Head of caudate nucleus (tissue), 42 donors: Measurements from ENCODE around the gene RC3H2.
A peak's percentile ranks its signal among the peaks of the same experiment; 100 is the strongest.
"Not testable (repeated sequence)": the region's sequence is repeated elsewhere in the genome, so short reads cannot be mapped to it uniquely, and the experiment has no call there.

ENCODE experiments used
- DNase-seq, 42 donors: peaks; one replicate each; pipeline versions ENCODE4 v3.0.0 to v3.0.0-alpha.2; 2020 to 2021; ENCODE audit warnings: mixed read lengths in 7 of 42
- intact Hi-C: fragments of 100-400 bp; cut with DNase I; formaldehyde crosslinking; loops from one replicate; pipeline ENCODE4 v1.15.0; 2022

The RC3H2 gene

GRCh38 chr9:122929796-122930354, 24.7 kb upstream of the RC3H2 start:
- intact Hi-C loops, result no loop called here
- DNase-seq, result no peak

GRCh38 chr9:122923947-122924346, 18.8 kb upstream of the RC3H2 start:
- intact Hi-C loops, result no loop called here
- DNase-seq, result no peak

GRCh38 chr9:122922713-122923112, 17.6 kb upstream of the RC3H2 start:
- intact Hi-C loops, result no loop called here
- no peak for DNase-seq

DNA sequence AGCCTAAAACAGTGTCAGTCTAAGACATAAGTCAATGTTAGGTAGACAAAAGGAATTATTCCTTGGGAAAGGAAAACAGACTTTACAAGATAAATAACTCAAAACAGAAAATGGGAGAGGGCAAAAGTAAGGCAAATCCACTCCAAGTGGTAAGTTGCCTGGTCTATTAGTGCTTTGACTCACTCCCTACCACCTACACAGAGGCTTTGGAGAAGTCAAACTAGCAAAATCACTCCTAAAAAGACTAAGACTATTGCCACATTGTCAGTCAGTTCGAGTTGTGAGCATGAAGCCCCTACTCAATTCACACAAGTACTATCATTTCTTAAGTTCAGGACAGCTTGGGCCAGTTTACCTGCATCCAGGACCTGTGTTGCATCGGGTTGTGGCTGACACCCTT, 13.2 kb upstream of the RC3H2 start:
- DNase-seq, result no peak
- intact Hi-C loops, result no loop called here

DNA sequence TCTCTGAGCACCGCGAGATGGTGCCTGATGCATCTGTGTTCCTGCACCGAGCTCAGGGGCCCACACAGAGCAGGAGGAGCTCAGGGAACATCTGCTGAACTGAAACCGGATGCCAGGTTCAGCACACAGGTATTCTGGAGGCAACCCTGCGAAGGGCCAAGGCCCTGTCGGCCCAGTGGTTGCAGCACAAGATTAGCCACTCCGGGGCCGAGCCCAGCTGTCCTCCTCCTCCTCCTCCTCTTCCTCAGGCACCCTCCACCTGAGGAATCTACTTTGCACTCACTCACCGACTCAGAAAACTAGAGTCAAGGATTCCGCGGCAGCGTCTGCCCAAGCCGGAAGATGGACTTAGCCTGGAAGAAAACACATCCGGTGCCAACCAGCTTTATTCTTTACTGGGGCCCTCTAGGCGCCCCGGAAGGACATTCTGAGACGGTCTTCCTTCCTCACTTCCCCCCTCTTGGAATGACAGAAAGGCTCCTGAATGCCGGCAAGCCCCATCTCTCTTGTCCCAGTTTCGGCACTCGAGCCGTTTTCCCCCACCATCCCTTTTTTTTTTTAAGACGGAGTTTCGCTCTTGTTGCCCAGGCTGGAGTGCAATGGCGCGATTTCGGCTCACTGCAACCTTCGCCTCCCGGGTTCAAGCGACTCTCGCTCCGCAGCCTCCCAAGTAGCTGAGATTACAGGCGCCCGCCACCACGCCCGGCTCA, 8.0 kb upstream of the RC3H2 start, which contains the start of gene ZBTB6:
ZBTB6 (minus strand) TSS at position 360 of the 710 bp plus-strand sequence. CDS start 1,251 bp downstream, outside the sequence.
- intact Hi-C loops, result no loop called here

DNA sequence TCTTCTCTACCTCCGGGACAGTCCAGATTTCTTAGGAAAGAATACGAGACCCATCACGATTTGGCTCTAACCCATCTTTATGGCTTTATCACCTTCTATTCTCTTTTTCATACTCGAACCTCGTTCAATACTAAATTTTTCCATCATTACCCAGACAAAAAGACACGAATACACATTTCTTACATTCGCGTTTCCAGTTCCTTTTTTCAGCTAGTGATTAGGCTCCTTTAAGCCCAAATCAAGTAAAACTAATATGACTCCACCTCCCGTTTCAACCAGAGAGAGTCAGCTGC, 7.5 kb upstream of the RC3H2 start:
- intact Hi-C loops, result no loop called here

More for the DNA sequence above, 8.0 kb upstream of the RC3H2 start, which contains the start of gene ZBTB6:
- peak; percentile 74 to 97 (median 89) for DNase-seq

DNA sequence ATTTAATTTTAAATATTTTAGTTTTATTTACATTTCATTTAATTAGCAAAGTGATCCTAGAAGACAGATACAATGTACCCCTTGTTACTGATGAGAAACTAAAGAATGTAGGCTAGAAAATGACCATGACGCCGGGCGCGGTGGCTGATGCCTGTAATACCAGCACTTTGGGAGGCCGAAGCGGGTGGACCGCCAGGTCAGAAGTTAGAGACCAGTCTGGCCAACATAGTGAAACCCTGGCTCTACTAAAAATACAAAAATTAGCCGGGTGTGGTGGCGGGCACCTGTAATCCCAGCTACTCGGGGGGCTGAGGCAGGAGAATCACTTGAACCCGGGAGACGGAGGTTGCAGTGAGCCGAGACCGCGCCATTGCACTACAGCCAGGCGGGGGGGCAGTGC, 963 bp upstream of the RC3H2 start:
- intact Hi-C loops, DNase-seq: not testable (repeated sequence)

More for the DNA sequence above, 7.5 kb upstream of the RC3H2 start:
- no peak for DNase-seq

- peak in 22 of 42 donors; percentile 4 to 58 (median 20) for DNase-seq
- intact Hi-C loops, result loop anchor here (2.0 kb wide), 2 partner anchors 36 to 76 kb away; partner anchors contain the start of genes PDCL and RABGAP1
These were observed 715 bp downstream of the RC3H2 start for GRCh38 chr9:122904466-122904822.

DNA sequence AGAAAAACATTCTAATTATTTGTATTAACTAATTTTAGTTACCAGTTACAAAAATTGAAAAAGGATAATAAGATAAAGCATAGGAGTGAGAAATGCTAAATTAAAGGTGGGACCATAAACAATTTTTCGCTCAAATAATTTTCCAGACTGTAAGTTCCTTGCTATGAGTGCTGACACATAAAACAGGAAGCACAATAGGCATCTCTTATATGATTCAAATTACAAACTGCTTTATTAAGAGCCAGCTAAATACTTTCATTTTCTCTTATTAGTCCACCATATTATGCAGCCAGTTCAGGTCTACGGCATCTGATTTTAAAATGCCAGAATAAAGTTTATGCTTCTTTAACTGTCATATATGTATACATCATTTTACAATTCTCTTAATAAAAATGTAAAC, 4.4 kb downstream of the RC3H2 start:
- intact Hi-C loops, result no loop called here
- no peak for DNase-seq

GRCh38 chr9:122897969-122898368, 7.2 kb downstream of the RC3H2 start:
- intact Hi-C loops, result no loop called here
- DNase-seq, result no peak

DNA sequence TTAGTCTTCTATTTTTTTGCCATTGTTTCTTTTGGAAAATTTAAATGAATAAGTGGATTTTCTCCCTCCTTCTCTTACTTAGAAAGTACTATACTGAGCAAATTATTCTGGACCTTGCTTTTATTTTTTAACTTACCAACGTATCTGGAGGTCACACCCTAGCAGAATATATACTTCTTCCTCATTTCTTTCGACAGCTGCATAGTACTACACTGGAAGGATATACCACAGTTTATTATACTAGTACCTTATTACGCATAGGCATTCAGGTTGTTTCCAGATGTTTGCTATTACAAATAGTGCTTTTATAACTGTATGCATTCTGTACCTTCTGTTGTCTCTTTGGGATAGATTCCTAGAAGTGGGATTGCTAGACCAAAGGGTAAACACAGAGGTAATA, 16.7 kb downstream of the RC3H2 start:
- no peak for DNase-seq
- intact Hi-C loops, result no loop called here

- intact Hi-C loops, result no loop called here
- no peak for DNase-seq
These were observed 22.0 kb downstream of the RC3H2 start for GRCh38 chr9:122883125-122883524.

- intact Hi-C loops, result no loop called here
- no peak for DNase-seq
These were observed 25.7 kb downstream of the RC3H2 start for GRCh38 chr9:122879443-122879842.

DNA sequence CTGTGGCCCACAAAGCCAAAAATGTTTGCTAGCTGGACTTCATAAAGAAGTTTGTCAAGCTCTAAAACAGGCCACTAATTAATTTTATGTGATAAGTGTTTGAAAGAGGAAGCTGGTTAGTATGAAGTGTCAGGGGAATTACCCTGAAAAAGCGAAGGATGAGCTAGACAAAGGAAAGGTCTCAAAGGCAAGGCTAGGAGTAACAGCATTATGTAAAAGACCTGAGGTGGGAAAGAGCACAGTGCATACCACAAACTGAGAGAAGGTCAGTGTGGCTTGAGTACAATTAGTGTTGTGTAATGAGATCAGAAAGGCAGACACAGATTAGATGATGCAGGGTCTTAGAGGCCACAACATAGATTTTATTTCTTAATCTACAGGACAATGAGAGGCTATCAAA, 29.6 kb downstream of the RC3H2 start:
- DNase-seq, result no peak

DNA sequence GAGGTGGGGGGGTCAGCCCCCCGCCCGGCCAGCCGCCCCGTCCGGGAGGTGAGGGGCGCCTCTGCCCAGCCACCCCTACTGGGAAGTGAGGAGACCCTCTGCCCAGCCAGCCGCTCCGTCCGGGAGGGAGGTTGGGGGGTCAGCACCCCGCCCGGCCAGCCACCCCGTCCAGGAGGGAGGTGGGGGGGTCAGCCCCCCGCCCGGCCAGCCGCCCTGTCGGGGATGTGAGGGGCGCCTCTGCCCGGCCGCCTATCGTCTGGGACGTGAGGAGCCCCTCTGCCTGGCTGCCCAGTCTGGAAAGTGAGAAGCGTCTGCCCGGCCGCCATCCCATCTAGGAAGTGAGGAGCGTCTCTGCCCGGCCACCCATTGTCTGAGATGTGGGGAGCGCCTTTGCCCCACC, 37.9 kb downstream of the RC3H2 start:
- DNase-seq, intact Hi-C loops: not testable (repeated sequence)

More for the DNA sequence above, 29.6 kb downstream of the RC3H2 start:
- intact Hi-C loops, result no loop called here

- intact Hi-C loops, result no loop called here
- DNase-seq, result no peak
These were observed 39.1 kb downstream of the RC3H2 start for GRCh38 chr9:122866079-122866478.

DNA sequence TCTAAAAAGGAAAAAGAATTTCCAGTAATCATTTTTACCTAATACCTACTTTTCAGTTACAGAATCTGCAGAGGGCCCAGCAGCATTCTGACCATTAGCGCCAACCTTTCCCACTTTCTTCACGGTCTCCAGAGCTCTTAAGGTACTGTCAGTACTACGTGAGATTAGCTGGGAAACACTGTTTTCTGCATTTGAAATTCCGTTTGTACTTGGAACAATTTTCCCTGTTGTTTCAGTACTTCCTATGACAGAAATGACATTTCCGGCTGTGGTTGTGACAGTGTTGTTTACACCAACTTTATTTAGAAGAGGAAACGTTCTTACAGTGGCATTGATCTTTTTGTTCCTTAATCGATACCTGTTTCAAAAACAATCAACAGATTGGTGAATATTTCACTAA, 39.9 kb downstream of the RC3H2 start:
- intact Hi-C loops, result no loop called here
- no peak for DNase-seq

GRCh38 chr9:122863407-122863806, 41.8 kb downstream of the RC3H2 start:
- intact Hi-C loops, result no loop called here
- DNase-seq, result no peak

DNA sequence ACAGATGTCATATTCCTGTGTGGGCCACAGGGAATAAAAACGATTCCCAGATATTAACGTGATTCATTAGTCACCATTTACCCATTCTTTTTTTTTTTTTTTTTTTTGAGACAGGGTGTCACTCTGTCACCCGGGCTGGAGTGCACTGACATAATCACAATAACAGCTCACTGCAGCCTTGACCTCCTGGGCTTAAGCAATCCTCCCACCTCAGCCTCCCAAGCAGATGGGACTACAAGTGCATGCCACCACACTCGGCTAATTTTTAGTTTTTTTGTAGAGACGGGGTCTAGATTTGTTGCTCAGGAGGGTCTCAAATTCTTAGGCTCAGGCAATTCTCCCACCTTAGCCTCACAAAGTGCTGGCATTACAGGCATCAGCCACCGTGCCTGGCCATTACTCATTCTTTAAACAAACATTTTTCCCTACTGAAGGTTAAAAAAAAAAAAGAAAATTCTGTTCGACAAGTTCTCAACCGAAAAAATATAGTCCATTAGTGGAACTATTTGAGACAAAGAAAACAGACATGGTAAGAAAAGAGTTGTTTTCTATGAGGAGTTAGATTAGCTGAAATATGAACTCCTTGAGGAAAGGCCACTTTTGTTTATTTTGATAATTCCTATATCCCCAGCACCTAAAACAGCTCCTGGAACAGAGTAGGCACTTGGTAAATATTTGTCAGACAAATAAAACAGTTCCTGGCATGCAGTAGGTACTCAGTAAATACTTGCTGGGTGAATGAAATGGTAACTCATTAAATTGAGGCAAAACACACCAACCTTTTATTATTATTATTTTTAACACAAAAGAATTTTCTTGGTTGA, 44.6 kb downstream of the RC3H2 start:
- intact Hi-C loops, result no loop called here
- DNase-seq, result no peak

DNA sequence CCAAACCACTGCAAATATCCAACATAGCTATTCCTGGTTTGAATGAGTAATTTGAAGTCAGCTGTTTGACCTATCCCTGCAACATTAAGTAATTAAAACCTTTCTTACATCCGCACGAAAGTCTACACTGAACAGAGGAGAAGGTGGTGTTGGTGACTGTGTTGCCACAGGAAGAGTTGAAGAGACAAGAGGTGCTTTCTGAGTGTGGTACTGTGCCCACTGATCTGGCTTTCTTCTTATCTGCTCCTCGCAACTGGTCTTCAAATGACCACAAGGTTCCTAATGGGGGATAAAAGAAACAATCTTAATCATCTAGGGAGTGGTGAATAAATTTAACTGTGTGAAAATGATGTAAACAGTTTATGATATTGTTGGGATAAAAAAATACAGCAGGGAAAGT, 47.3 kb downstream of the RC3H2 start:
- no peak for DNase-seq
- intact Hi-C loops, result no loop called here
